IgD-negative memory B cell (primary cell): ENCODE data around the gene EYA2. TPM values are rescaled to one million over a fixed set of nuclear protein-coding genes. Genes with fewer than 3 reads are reported as not detected.

Source experiments
- H3K27ac Mint-ChIP-seq, 3 donors: one replicate each; pipeline ENCODE4 v1.8.0; 2020 to 2022; ENCODE audit warnings: mild to moderate bottlenecking in 3 of 3, mixed read lengths in 3 of 3, moderate library complexity in 1 of 3
- H3K27me3 Mint-ChIP-seq: one replicate; pipeline ENCODE4 v1.8.0; 2021; ENCODE audit warnings: mixed read lengths
- H3K36me3 Mint-ChIP-seq: one replicate; pipeline ENCODE4 v1.8.0; 2020; ENCODE audit warnings: mild to moderate bottlenecking, mixed read lengths
- H3K4me1 Mint-ChIP-seq, 3 donors: one replicate each; pipeline ENCODE4 v1.8.0; 2020 to 2022; ENCODE audit warnings: mixed read lengths in 3 of 3, mild to moderate bottlenecking in 1 of 3
- H3K4me3 Mint-ChIP-seq, 4 donors: one replicate each; pipeline ENCODE4 v1.8.0; 2020 to 2022; ENCODE audit warnings: mild to moderate bottlenecking in 4 of 4, mixed read lengths in 4 of 4, moderate library complexity in 3 of 4
- H3K9me3 Mint-ChIP-seq, 3 donors: one replicate each; pipeline ENCODE4 v1.8.0; 2020 to 2021; ENCODE audit warnings: mixed read lengths in 3 of 3, mild to moderate bottlenecking in 1 of 3
- polyA plus RNA-seq: library from polyadenylated mRNA; unstranded; fragments of 300-500 nt; fragmentation: Illumina TruSeq; gene quantifications from one replicate; pipeline ENCODE4 v1.2.3, GENCODE V29; 2021

EYA2 gene
- polyA plus RNA-seq, 1 donor from 2014 or later = 0.11 TPM

- H3K9me3 Mint-ChIP-seq = peaks cover 0 to 2% (median 0%) of the 10 kb centered on the region in 3 donors
- no peak overlapping the region for H3K27ac Mint-ChIP-seq
- peaks cover 0 to 2% (median 2%) of the 10 kb centered on the region in 3 donors for H3K4me1 Mint-ChIP-seq
- H3K4me3 Mint-ChIP-seq = no peak overlapping the region
- no peaks in the 10 kb centered on the region for H3K36me3 Mint-ChIP-seq
- peaks cover 16% of the 10 kb centered on the region for H3K27me3 Mint-ChIP-seq
Measured at GRCh38 chr20:47027042-47027441, 132.4 kb downstream of the EYA2 start.

GRCh38 chr20:47027456-47027855, 132.8 kb downstream of the EYA2 start:
- Mint-ChIP-seq H3K4me1 (peaks cover 0 to 2% (median 2%) of the 10 kb centered on the region in 3 donors), H3K27me3 (peaks cover 16% of the 10 kb centered on the region), H3K36me3 (no peaks in the 10 kb centered on the region), H3K27ac (no peak overlapping the region), H3K9me3 (peaks cover 0 to 2% (median 0%) of the 10 kb centered on the region in 3 donors), H3K4me3 (no peak overlapping the region)

GRCh38 chr20:47028487-47028886, 133.8 kb downstream of the EYA2 start:
- H3K9me3 Mint-ChIP-seq = peaks cover 0 to 2% (median 0%) of the 10 kb centered on the region in 3 donors
- H3K27ac Mint-ChIP-seq = no peak overlapping the region
- no peak overlapping the region for H3K4me3 Mint-ChIP-seq
- H3K36me3 Mint-ChIP-seq = no peaks in the 10 kb centered on the region
- H3K27me3 Mint-ChIP-seq = peaks cover 16% of the 10 kb centered on the region
- peaks cover 0 to 2% (median 2%) of the 10 kb centered on the region in 3 donors for H3K4me1 Mint-ChIP-seq

GRCh38 chr20:47029845-47030244, 135.2 kb downstream of the EYA2 start:
- Mint-ChIP-seq H3K4me1 (peaks cover 0 to 1% (median 1%) of the 10 kb centered on the region in 3 donors), H3K27me3 (peaks cover 12% of the 10 kb centered on the region), H3K9me3 (peaks cover 0 to 4% (median 2%) of the 10 kb centered on the region in 3 donors), H3K27ac (no peak overlapping the region), H3K36me3 (no peaks in the 10 kb centered on the region), H3K4me3 (peak overlapping the region in 1 of 4 donors; percentile 2)

GRCh38 chr20:47030271-47030810, 135.7 kb downstream of the EYA2 start:
- Mint-ChIP-seq H3K9me3 (peaks cover 0 to 4% (median 2%) of the 10 kb centered on the region in 3 donors), H3K4me3 (no peak overlapping the region), H3K27me3 (peaks cover 8% of the 10 kb centered on the region), H3K4me1 (no peaks in the 10 kb centered on the region), H3K27ac (no peak overlapping the region), H3K36me3 (no peaks in the 10 kb centered on the region)

GRCh38 chr20:47031004-47031403, 136.4 kb downstream of the EYA2 start:
- H3K4me1 Mint-ChIP-seq = no peaks in the 10 kb centered on the region
- peaks cover 8% of the 10 kb centered on the region for H3K27me3 Mint-ChIP-seq
- H3K9me3 Mint-ChIP-seq = peaks cover 0 to 4% (median 2%) of the 10 kb centered on the region in 3 donors
- no peak overlapping the region for H3K27ac Mint-ChIP-seq
- H3K36me3 Mint-ChIP-seq = peaks cover 2% of the 10 kb centered on the region
- peak overlapping the region in 1 of 4 donors; percentile 31 for H3K4me3 Mint-ChIP-seq

GRCh38 chr20:47031821-47032220, 137.2 kb downstream of the EYA2 start:
- Mint-ChIP-seq H3K27ac (peak overlapping the region in 1 of 3 donors; percentile 65), H3K4me1 (no peaks in the 10 kb centered on the region), H3K36me3 (peaks cover 3% of the 10 kb centered on the region), H3K27me3 (peaks cover 8% of the 10 kb centered on the region), H3K9me3 (peaks cover 0 to 4% (median 2%) of the 10 kb centered on the region in 3 donors), H3K4me3 (no peak overlapping the region)

GRCh38 chr20:47032933-47033578, 138.4 kb downstream of the EYA2 start:
- Mint-ChIP-seq H3K36me3 (peaks cover 3% of the 10 kb centered on the region), H3K4me1 (no peaks in the 10 kb centered on the region), H3K9me3 (peaks cover 0 to 4% (median 1%) of the 10 kb centered on the region in 3 donors)

GRCh38 chr20:47033665-47034064, 139.0 kb downstream of the EYA2 start:
- peaks cover 0 to 4% (median 0%) of the 10 kb centered on the region in 3 donors for H3K9me3 Mint-ChIP-seq
- H3K27me3 Mint-ChIP-seq = peaks cover 10% of the 10 kb centered on the region
- H3K36me3 Mint-ChIP-seq = peaks cover 3% of the 10 kb centered on the region
- no peaks in the 10 kb centered on the region for H3K4me1 Mint-ChIP-seq
- H3K4me3 Mint-ChIP-seq = no peak overlapping the region
- H3K27ac Mint-ChIP-seq = no peak overlapping the region

More at GRCh38 chr20:47032933-47033578, 138.4 kb downstream of the EYA2 start:
- no peak overlapping the region for H3K4me3 Mint-ChIP-seq
- peaks cover 8% of the 10 kb centered on the region for H3K27me3 Mint-ChIP-seq
- H3K27ac Mint-ChIP-seq = no peak overlapping the region

- Mint-ChIP-seq H3K4me3 (no peak overlapping the region), H3K36me3 (peaks cover 3% of the 10 kb centered on the region), H3K9me3 (peaks cover 0 to 4% (median 0%) of the 10 kb centered on the region in 3 donors), H3K27ac (no peak overlapping the region), H3K4me1 (no peaks in the 10 kb centered on the region), H3K27me3 (peaks cover 8% of the 10 kb centered on the region)
Measured at GRCh38 chr20:47035026-47035590, 140.5 kb downstream of the EYA2 start.

GRCh38 chr20:47036091-47036870, 141.6 kb downstream of the EYA2 start:
- no peak overlapping the region for H3K27ac Mint-ChIP-seq
- peaks cover 5% of the 10 kb centered on the region for H3K36me3 Mint-ChIP-seq
- peak overlapping the region in 1 of 4 donors; percentile 49 for H3K4me3 Mint-ChIP-seq
- no peaks in the 10 kb centered on the region for H3K4me1 Mint-ChIP-seq
- peaks cover 0 to 6% (median 0%) of the 10 kb centered on the region in 3 donors for H3K9me3 Mint-ChIP-seq
- peaks cover 10% of the 10 kb centered on the region for H3K27me3 Mint-ChIP-seq

- H3K4me1 Mint-ChIP-seq = no peaks in the 10 kb centered on the region
- H3K27ac Mint-ChIP-seq = no peak overlapping the region
- H3K9me3 Mint-ChIP-seq = peaks cover 0 to 3% (median 2%) of the 10 kb centered on the region in 3 donors
- H3K4me3 Mint-ChIP-seq = no peak overlapping the region
- H3K36me3 Mint-ChIP-seq = peaks cover 5% of the 10 kb centered on the region
- H3K27me3 Mint-ChIP-seq = peaks cover 14% of the 10 kb centered on the region
Measured at GRCh38 chr20:47038566-47039560, 144.2 kb downstream of the EYA2 start.

- Mint-ChIP-seq H3K36me3 (peaks cover 5% of the 10 kb centered on the region), H3K4me3 (no peak overlapping the region), H3K27me3 (peaks cover 14% of the 10 kb centered on the region), H3K9me3 (peaks cover 2 to 6% (median 3%) of the 10 kb centered on the region in 3 donors), H3K27ac (no peak overlapping the region), H3K4me1 (no peaks in the 10 kb centered on the region)
Measured at GRCh38 chr20:47040506-47041125, 146.0 kb downstream of the EYA2 start.
